Mesendoderm (in vitro differentiated cells): ENCODE results near the gene ANK3.
"Not testable (repeated sequence)": the region's sequence is repeated elsewhere in the genome, so short reads cannot be mapped to it uniquely, and the experiment has no call there.

ENCODE experiments used
- DNase-seq: peaks from one replicate; pipeline ENCODE4 v3.0.0; 2013
- H2AK5ac ChIP-seq: 2 replicates; pipeline ENCODE4 v1.6.1; 2013; ENCODE audit warnings: low read length, inconsistent platforms
- H2BK120ac ChIP-seq: 2 replicates; pipeline ENCODE4 v1.6.1; 2013; ENCODE audit warnings: low read depth, mild to moderate bottlenecking, low read length, moderate library complexity, mixed read lengths
- H2BK15ac ChIP-seq: replicated peaks from 2 replicates; pipeline ENCODE4 v1.6.1; 2013; ENCODE audit warnings: low read depth, mild to moderate bottlenecking, moderate library complexity
- H2BK5ac ChIP-seq: 2 replicates; pipeline ENCODE4 v1.6.1; 2013; ENCODE audit warnings: low read length, inconsistent platforms
- H3K18ac ChIP-seq: 2 replicates; pipeline ENCODE4 v1.6.1; 2013; ENCODE audit warnings: mild to moderate bottlenecking, low read length, mixed read lengths
- H3K23ac ChIP-seq: one replicate; pipeline ENCODE4 v1.6.1; 2013; ENCODE audit warnings: low read length
- H3K27ac ChIP-seq: 2 replicates; pipeline ENCODE4 v1.5.1; 2013; ENCODE audit warnings: low read depth, mild to moderate bottlenecking, inconsistent platforms, low read length, moderate library complexity
- H3K27me3 ChIP-seq: 2 replicates; pipeline ENCODE4 v1.6.1; 2013; ENCODE audit warnings: low read length, control low read depth, mild to moderate bottlenecking, inconsistent platforms; ENCODE audit not compliant: insufficient read depth, poor library complexity
- H3K36me3 ChIP-seq: 2 replicates; pipeline ENCODE4 v1.6.1; 2013; ENCODE audit warnings: low read length, inconsistent platforms; ENCODE audit not compliant: control insufficient read depth, insufficient read depth
- H3K4ac ChIP-seq: one replicate; pipeline ENCODE4 v1.6.1; 2013; ENCODE audit warnings: low read depth, mild to moderate bottlenecking, low read length, moderate library complexity
- H3K4me1 ChIP-seq: 2 replicates; pipeline ENCODE4 v1.6.1; 2013; ENCODE audit warnings: low read depth, low read length, inconsistent platforms; ENCODE audit not compliant: control insufficient read depth
- H3K4me2 ChIP-seq: 2 replicates; pipeline ENCODE4 v1.6.1; 2013; ENCODE audit warnings: low read length
- H3K4me3 ChIP-seq: 2 replicates; pipeline ENCODE4 v1.5.1; 2013; ENCODE audit warnings: mild to moderate bottlenecking, low read length
- H3K56ac ChIP-seq: one replicate; pipeline ENCODE4 v1.6.1; 2013; ENCODE audit warnings: low read length
- H3K79me1 ChIP-seq: 2 replicates; pipeline ENCODE4 v1.6.1; 2013; ENCODE audit warnings: low read length, inconsistent platforms
- H3K79me2 ChIP-seq: 2 replicates; pipeline ENCODE4 v1.6.1; 2013; ENCODE audit warnings: mild to moderate bottlenecking, low read length; ENCODE audit not compliant: control insufficient read depth, insufficient read depth
- H3K9ac ChIP-seq: 2 replicates; pipeline ENCODE4 v1.6.1; 2013; ENCODE audit warnings: low read length, inconsistent platforms
- H4K5ac ChIP-seq: one replicate; pipeline ENCODE4 v1.6.1; 2013; ENCODE audit warnings: low read length
- H4K8ac ChIP-seq: one replicate; pipeline ENCODE4 v1.6.1; 2013; ENCODE audit warnings: low read depth, mild to moderate bottlenecking, control low read depth, low read length, moderate library complexity
- WGBS: extraction: QIAGEN DNeasy Blood & Tissue Kit; methylation state at CpG from one replicate; pipeline ENCODE4 v1.1.7; 2013; ENCODE audit warnings: low lambda C conversion rate, missing lambda C conversion rate; ENCODE audit not compliant: insufficient coverage; ENCODE audit errors: extremely low coverage; 5-methylcytosine and 5-hydroxymethylcytosine counted together

Gene ANK3

DNA sequence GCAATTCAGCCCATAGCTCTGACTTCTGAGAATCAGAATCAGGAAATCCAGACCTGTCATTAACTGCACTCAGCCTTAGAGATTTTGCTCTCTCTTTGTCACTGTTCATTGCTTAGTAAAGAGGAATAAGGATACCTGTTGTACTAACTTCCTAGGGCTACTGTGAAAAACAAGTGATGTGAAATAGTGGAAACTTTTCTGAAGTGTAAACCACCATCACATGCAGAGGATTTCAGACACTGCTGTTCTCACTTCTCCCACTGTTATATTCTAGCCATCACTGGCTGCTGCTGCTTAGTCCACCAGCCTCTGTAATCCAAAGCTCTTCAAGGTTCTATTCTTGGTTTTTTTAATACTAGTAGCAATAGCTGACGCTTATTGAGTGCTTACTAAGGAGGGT is 353.7 kb downstream of the ANK3 start:
- no CpG with 5 or more reads among the region's 1 CpG for WGBS
- H3K79me1 ChIP-seq = no peaks in the 10 kb centered on the region
- H4K8ac ChIP-seq = no peak overlapping the region
- no peak overlapping the region for H2AK5ac ChIP-seq
- no peak overlapping the region for H3K56ac ChIP-seq
- H2BK120ac ChIP-seq = no peak overlapping the region
- no peak overlapping the region for H3K4me2 ChIP-seq
- H3K4ac ChIP-seq = no peak overlapping the region
- no peak overlapping the region for H3K23ac ChIP-seq
- H3K9ac ChIP-seq = no peak overlapping the region
- no peak overlapping the region for H2BK15ac ChIP-seq
- no peaks in the 10 kb centered on the region for H3K36me3 ChIP-seq
- DNase-seq = no peak
- no peak overlapping the region for H3K27ac ChIP-seq
- H3K4me3 ChIP-seq = no peak overlapping the region
- no peak overlapping the region for H4K5ac ChIP-seq
- H3K27me3 ChIP-seq = no peaks in the 10 kb centered on the region
- no peaks in the 10 kb centered on the region for H3K4me1 ChIP-seq
- no peaks in the 10 kb centered on the region for H3K79me2 ChIP-seq
- no peak overlapping the region for H3K18ac ChIP-seq
- no peak overlapping the region for H2BK5ac ChIP-seq

DNA sequence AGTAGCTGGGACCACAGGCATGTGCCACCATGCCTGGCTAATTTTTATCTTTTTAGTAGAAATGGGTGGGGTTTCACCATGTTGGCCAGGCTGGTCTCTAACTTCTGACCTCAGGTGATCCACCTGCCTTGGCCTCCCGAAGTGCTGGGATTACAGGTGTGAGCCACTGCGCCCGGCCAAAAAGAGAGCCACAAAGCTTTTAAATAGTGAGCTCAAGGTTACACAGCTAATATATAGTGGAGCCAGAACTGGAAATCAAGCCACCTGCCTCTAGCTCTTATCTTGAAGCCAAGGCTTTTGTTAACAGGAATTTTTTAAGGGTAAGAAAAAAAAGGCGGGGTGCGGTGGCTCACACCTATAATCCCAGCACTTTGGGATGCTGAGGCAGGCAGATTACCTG is 354.3 kb downstream of the ANK3 start:
- not testable (repeated sequence) for H4K8ac ChIP-seq, H4K5ac ChIP-seq, H2BK15ac ChIP-seq, H3K4ac ChIP-seq, H3K56ac ChIP-seq, H3K36me3 ChIP-seq, H2BK120ac ChIP-seq, H3K4me2 ChIP-seq, H3K9ac ChIP-seq, H3K4me1 ChIP-seq, H3K23ac ChIP-seq, H3K79me2 ChIP-seq, H3K27ac ChIP-seq, H3K79me1 ChIP-seq, DNase-seq, H3K27me3 ChIP-seq, H3K18ac ChIP-seq, H3K4me3 ChIP-seq, H2AK5ac ChIP-seq, H2BK5ac ChIP-seq
- WGBS = no CpG with 5 or more reads among the region's 5 CpGs

DNA sequence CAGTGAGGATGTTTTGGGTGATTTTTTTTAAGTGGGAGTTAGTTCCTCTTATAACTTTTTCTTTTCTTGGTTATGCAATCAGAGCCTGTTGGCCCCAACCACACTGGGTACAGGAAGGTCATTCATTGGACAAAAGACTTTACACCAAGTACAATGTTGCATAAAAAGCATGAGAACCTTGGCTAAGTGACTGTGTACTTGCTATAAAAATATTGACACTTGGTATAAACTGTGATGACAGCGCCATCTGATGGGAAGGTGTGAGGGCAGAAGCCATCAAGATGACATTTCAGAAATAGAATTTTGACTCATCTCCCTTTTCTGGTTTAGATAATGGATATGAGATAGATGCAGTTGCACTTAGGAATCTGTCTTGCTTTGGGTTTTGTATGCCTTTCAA is 357.0 kb downstream of the ANK3 start:
- WGBS = no CpG with 5 or more reads among the region's 1 CpG
- peak; percentile 51 for DNase-seq
- H3K79me1 ChIP-seq = no peaks in the 10 kb centered on the region

DNA sequence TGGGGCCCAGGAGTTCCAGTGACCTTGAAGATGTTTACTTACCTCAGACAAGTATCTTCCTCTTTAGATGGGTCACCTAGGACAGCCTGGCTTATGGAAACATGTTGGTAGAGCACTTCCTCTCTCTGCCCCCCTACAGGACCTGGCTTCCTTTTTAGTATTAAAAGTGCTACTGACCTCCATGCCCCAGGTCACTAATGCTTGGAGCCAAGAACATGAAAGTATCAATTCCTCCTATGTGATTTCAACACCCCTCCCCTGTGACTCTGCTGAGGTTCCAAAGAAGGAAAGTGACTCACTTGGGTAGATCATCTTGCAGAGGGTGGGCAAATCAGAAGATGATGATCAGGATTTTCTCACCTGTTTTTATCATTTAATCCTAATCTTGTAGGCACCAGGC is 358.0 kb downstream of the ANK3 start:
- Histone ChIP-seq H3K4ac (no peak overlapping the region), H4K8ac (no peak overlapping the region), H3K23ac (no peak overlapping the region), H3K9ac (no peak overlapping the region), H3K56ac (no peak overlapping the region), H3K27me3 (no peaks in the 10 kb centered on the region), H3K79me1 (no peaks in the 10 kb centered on the region), H2AK5ac (no peak overlapping the region), H3K79me2 (no peaks in the 10 kb centered on the region), H2BK15ac (no peak overlapping the region), H2BK120ac (no peak overlapping the region), H3K4me2 (no peak overlapping the region), H3K4me1 (no peaks in the 10 kb centered on the region), H3K4me3 (no peak overlapping the region), H3K27ac (no peak overlapping the region), H3K36me3 (no peaks in the 10 kb centered on the region), H2BK5ac (no peak overlapping the region), H3K18ac (no peak overlapping the region), H4K5ac (no peak overlapping the region)
- DNase-seq = peak; percentile 23

More for the DNA sequence above, 357.0 kb downstream of the ANK3 start:
- Histone ChIP-seq H3K4me2 (no peak overlapping the region), H2BK120ac (no peak overlapping the region), H3K4me1 (no peaks in the 10 kb centered on the region), H3K56ac (no peak overlapping the region), H3K79me2 (no peaks in the 10 kb centered on the region), H4K8ac (no peak overlapping the region), H3K9ac (no peak overlapping the region), H3K18ac (no peak overlapping the region), H3K27me3 (no peaks in the 10 kb centered on the region), H3K36me3 (no peaks in the 10 kb centered on the region), H3K27ac (no peak overlapping the region), H2BK5ac (no peak overlapping the region), H2BK15ac (no peak overlapping the region), H2AK5ac (no peak overlapping the region), H3K4me3 (no peak overlapping the region), H3K4ac (no peak overlapping the region), H3K23ac (no peak overlapping the region), H4K5ac (no peak overlapping the region)

DNA sequence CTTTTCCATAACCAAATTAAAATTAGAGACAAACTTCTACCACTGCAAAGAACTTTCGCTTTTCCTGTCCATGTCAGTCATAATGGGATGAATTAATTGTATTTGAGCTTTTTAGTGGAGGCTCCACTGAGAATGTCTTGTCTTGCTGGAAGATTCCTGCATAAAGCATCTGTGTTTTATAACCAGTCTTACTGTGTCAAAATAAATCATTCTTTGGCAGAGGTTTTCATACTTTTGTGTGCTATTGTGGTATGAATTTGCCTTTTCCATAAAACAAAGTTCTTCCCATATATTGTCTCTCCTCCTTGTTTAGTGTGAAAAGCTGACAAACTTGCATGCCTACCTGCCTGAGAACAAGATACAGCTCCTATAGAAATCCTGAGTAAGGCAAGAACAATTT is 358.5 kb downstream of the ANK3 start:
- H2BK15ac ChIP-seq = no peak overlapping the region
- no peak overlapping the region for H3K4me2 ChIP-seq

DNA sequence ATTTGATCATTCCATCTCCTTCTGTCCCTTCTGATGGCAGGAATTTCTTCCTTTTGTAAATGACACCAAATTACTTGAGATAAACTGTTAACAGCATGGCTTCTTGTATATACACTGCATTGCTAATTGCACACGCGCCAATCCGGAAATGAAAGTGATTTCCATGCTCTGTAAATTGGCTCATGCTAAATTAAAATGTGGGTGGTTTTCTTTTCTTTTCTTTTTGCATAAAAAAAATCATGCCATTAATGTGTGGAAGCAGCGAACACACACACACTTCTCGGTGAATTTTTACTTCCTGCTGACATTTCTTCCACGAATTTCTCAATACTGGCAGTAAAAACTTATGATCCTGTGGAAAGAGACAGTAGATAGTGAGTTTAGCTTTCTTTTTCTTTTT is 360.2 kb downstream of the ANK3 start:
- Histone ChIP-seq H3K9ac (no peak overlapping the region), H4K5ac (no peak overlapping the region), H2BK120ac (no peak overlapping the region), H3K4me2 (no peak overlapping the region), H3K27ac (no peak overlapping the region), H2BK5ac (no peak overlapping the region), H4K8ac (no peak overlapping the region), H3K23ac (no peak overlapping the region), H3K36me3 (no peaks in the 10 kb centered on the region), H2BK15ac (no peak overlapping the region), H3K56ac (no peak overlapping the region), H2AK5ac (no peak overlapping the region), H3K4ac (no peak overlapping the region), H3K4me1 (no peaks in the 10 kb centered on the region), H3K18ac (no peak overlapping the region), H3K27me3 (no peaks in the 10 kb centered on the region), H3K79me2 (no peaks in the 10 kb centered on the region), H3K4me3 (no peak overlapping the region), H3K79me1 (no peaks in the 10 kb centered on the region)
- no CpG with 5 or more reads among the region's 6 CpGs for WGBS
- DNase-seq = no peak

More for the DNA sequence above, 358.5 kb downstream of the ANK3 start:
- H2AK5ac ChIP-seq = no peak overlapping the region
- no peaks in the 10 kb centered on the region for H3K4me1 ChIP-seq
- no peaks in the 10 kb centered on the region for H3K36me3 ChIP-seq
- H3K27ac ChIP-seq = no peak overlapping the region
- H3K27me3 ChIP-seq = no peaks in the 10 kb centered on the region
- H3K4ac ChIP-seq = no peak overlapping the region
- H3K18ac ChIP-seq = no peak overlapping the region
- H4K5ac ChIP-seq = no peak overlapping the region
- no peak for DNase-seq
- no peaks in the 10 kb centered on the region for H3K79me1 ChIP-seq
- no CpG with 5 or more reads among the region's 1 CpG for whole genome bisulfite sequencing
- no peak overlapping the region for H4K8ac ChIP-seq
- H3K56ac ChIP-seq = no peak overlapping the region
- H3K4me3 ChIP-seq = no peak overlapping the region
- H3K9ac ChIP-seq = no peak overlapping the region
- no peak overlapping the region for H2BK5ac ChIP-seq
- H3K23ac ChIP-seq = no peak overlapping the region
- no peaks in the 10 kb centered on the region for H3K79me2 ChIP-seq
- no peak overlapping the region for H2BK120ac ChIP-seq
